T47D (cell line): ENCODE measurements around the gene CCDC172.

Experiments
- DNase-seq, 2 experiments: peaks; one replicate each; pipeline versions ENCODE4 v3.0.0 to v3.0.0-alpha.2; 2011 to 2012; ENCODE audit warnings: low read depth in 1 of 2, low spot score in 1 of 2
- JUND ChIP-seq: IDR thresholded peaks from 2 replicates; pipeline ENCODE4 v1.6.1; 2012; ENCODE audit warnings: low read depth
- in situ Hi-C: cut with HindIII; loops from 2 replicates; pipeline ENCODE4 v1.10.0; 2016; ENCODE audit warnings: low sequenced_read_pairs, low pct_unique_long_range_greater_than_20kb

The CCDC172 gene

DNA sequence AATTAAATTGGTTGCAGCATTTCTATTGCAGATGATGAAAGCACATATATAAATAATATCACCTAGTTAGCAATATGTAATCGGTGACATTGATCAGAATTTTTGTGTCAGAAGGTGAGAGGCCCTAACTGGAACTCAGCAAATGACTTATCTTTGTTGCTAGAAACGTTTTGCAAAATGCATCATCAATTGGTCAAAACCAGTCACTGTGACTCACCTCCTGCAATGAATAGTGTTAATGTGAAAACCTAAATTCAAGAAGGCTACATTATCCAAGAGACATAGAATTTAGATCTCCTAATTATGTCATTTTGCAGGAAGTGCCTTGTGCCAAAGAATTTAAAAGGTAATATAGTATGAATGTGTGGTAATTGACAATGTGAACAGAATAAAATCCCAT is 93.6 kb downstream of the CCDC172 start:
- in situ Hi-C loops = no loop called here

DNA sequence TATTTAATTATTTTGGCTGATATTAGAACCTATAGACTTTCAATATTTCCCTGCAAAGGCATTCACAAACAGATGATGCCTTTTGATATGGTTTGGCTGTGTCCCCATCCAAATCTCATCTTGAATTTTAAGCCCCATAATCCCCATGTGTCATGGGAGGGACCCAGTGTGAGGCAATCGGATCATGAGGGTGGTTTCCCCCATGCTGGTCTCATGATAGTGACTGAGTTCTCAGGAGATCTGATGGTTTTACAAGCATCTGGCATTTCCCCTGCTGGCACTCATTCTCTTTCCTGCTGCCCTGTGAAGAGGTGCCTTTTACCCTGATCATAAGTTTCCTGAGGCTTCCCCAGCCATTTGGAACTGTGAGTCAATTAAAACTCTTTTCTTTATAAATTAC is 94.1 kb downstream of the CCDC172 start:
- in situ Hi-C loops = no loop called here
- TF ChIP-seq JUND = no peak
- no peak for DNase-seq

More for the DNA sequence above, 93.6 kb downstream of the CCDC172 start:
- no peak for DNase-seq
- TF ChIP-seq JUND = no peak

DNA sequence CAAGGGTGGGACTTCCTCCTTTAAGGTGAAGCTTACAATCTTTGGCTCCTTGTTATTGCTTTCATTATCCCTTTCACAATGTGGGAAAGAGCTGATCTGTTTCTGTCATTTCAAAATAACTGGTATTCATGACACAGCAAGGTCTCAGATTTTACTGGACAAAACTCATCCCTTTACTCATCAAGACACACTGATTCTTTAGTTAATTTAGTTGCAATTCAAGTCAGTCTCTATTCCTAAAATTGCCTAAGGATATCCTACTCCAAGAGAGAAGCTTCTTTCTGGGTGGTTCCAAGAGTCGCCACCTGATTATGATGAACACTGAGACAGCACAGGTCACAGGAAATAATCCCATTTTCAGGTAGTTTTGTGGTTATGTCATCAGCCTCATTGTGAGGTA is 97.6 kb downstream of the CCDC172 start:
- no peak for TF ChIP-seq JUND
- DNase-seq = no peak
- in situ Hi-C loops = no loop called here

DNA sequence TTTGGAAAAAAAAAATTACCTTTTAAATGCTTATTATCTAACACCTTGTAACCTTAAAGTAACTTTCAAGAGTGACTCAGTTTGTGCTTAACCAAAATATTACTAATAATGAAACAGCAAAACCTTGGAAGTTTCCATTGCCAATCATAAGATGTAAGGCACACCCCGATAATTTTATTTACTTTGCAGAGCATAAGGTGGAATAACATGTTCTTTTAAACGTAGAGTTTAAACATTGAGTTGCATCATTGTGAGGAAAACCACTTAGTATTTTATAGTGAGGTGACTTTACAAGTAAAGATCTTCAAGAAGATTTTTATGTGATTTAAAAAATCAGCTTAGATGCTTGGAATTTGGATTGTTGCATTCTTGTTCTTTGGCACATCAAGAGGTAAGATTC is 103.4 kb downstream of the CCDC172 start, which contains the start of gene PNLIPRP3:
Gene PNLIPRP3, plus strand, starts transcription at position 177 of the 400 bp plus-strand sequence. Its CDS starts 166 bp downstream, at position 343.
- TF ChIP-seq JUND = no peak
- DNase-seq = no peak
- in situ Hi-C loops = no loop called here

DNA sequence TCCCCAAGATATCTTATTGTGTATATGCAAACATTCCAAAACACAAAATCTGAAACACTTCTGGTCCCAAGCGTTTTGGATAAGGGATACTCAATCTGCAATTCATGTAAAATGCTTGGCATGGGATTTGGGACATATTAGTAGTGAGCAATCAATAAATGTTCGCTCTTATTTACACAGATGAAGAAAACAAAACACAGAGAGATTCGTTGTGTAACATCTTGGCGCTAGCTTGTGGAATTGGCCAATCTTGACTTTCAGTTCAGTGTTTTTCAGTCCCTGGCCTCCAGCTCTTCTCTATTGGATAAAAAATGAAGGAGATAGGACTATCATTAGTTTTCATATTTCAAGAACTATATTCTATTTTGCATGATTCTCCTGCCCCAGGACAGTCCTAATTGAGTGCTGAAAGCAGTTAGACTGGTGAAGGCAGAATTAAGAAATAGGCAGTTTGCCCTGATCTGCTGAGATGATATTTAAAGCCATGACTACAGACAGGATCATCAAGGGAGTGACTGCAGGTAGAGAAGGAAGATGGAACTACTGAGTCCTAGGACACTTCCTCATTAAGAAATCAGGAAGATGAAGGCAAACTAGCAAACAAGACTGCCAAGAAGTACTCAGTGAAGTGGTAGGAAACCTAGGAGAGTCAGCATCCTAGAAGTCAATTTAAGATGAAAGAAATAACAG is 105.2 kb downstream of the CCDC172 start:
- no peak for TF ChIP-seq JUND
- in situ Hi-C loops = no loop called here
- DNase-seq = no peak
